Skeletal muscle cell (primary cell): ENCODE results near the gene GUCY2D.

ENCODE experiments used
- DNase-seq: peaks from one replicate; pipeline ENCODE4 v3.0.0-alpha.2; 2010; ENCODE audit warnings: low read depth
- H3K4me3 ChIP-seq: 2 replicates; pipeline ENCODE4 v1.5.1; 2011; ENCODE audit warnings: low read depth, mild to moderate bottlenecking, control low read depth, low read length, moderate library complexity

Gene GUCY2D

GRCh38 chr17:7989781-7990655, 12.4 kb upstream of the GUCY2D start:
- H3K4me3 ChIP-seq = peak overlapping the region; percentile 64
- no peak for DNase-seq

DNA sequence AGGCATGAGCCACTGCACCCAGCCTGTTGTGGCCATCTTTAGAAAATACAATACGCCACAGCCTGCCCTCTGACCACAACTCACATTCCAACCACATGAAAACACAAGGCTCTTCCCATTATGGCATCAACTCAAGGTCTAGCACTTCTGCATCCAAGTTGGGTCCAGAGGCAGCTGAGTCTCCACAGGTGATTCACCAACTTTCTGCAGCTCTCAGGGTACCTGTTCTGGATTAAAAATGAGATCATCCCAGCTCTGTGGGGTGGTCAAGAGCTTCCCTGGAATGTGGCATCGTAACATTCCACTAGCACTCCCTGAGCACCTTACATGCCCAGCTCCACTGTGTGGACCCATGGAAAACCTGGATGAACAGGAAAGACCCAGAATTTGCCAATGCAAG, 9.9 kb upstream of the GUCY2D start:
- no peak overlapping the region for H3K4me3 ChIP-seq
- no peak for DNase-seq

DNA sequence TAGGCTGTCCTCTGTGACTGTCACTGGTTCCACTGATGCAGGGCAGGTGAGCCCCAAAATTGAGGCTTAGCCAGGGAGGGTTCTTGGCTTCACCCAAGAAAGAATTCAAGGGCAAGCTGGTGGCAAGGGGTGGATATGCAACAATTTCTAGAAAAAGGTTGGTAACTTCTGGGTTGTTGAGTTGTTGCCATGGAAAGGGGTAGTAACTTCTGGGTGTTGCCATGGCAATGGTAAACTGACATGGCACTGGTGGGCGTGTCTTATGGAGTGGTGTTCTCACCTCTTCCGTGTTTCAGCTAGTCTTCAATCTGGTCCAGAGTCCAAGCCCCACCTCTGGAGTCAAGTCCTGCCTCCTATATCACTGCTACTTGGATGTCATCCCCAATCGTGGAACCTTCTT, 9.5 kb upstream of the GUCY2D start:
- DNase-seq = no peak
- H3K4me3 ChIP-seq = no peak overlapping the region

DNA sequence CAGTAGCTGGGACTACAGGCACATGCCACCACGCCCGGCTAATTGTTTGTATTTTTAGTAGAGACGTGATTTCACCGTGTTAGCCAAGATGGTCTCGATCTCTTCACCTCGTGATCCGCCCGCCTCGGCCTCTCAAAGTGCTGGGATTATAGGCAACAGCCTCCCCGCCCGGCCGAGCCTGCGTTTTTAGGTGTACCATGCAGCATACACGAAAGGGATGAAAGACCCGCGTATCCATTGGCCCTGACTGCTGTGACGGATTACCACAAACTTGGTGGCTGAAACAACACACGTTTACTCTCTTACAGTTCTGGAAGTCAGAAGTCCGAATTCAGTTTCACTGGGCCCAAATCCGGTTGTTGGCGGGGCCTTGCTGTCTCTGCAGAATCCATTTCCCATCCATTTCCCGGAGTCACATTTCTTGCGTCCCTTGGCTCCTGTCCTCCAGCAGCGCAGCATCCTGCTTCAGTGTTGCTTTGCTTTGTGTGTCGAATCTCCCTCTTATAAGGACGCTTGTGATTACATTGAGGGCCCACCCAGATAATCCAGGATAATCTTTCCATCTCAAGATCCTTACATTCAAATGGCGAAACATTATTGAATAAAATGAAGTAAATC, 8.3 kb upstream of the GUCY2D start:
- no peak for DNase-seq
- H3K4me3 ChIP-seq = no peak overlapping the region

GRCh38 chr17:7995724-7996123, 6.7 kb upstream of the GUCY2D start:
- H3K4me3 ChIP-seq = no peak overlapping the region
- no peak for DNase-seq

DNA sequence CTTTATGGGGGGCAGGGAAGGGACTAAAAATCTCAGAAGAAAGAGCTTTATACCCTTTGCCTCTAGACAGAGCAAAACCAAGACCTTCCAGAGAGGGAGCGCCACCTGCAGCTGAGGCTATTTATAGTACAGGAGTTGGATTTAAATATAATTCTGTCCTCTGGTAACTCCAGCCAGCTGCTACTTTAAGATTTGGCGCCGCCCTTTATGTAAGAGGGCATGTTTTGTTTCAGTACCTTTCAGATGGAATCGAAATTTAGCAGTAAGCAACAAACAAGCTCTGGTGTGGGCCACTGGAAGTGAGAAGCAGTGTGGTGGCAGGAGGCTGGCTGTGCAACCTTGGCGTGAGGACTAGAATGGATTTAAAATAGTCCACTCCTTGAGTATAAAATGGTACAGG, 5.2 kb upstream of the GUCY2D start:
- no peak overlapping the region for H3K4me3 ChIP-seq
- no peak for DNase-seq

DNA sequence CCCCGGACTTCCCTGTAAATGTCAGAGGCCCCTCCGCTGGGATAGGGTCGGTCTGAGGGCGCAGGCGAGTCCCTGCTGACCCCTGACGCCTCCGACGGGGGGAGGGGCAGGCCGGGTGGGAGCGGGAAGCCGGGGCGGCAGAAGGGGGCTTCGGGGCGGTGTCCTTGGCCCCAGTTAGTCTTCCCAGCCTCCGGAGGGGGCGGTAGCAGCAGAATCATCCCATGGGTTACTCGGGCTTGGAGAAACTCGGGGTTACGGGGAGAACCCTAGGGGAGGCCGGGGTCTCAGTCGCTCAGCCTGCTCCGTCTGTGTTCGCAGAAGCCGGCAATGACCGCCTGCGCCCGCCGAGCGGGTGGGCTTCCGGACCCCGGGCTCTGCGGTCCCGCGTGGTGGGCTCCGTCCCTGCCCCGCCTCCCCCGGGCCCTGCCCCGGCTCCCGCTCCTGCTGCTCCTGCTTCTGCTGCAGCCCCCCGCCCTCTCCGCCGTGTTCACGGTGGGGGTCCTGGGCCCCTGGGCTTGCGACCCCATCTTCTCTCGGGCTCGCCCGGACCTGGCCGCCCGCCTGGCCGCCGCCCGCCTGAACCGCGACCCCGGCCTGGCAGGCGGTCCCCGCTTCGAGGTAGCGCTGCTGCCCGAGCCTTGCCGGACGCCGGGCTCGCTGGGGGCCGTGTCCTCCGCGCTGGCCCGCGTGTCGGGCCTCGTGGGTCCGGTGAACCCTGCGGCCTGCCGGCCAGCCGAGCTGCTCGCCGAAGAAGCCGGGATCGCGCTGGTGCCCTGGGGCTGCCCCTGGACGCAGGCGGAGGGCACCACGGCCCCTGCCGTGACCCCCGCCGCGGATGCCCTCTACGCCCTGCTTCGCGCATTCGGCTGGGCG, 542 bp downstream of the GUCY2D start:
- no peak overlapping the region for H3K4me3 ChIP-seq

DNA sequence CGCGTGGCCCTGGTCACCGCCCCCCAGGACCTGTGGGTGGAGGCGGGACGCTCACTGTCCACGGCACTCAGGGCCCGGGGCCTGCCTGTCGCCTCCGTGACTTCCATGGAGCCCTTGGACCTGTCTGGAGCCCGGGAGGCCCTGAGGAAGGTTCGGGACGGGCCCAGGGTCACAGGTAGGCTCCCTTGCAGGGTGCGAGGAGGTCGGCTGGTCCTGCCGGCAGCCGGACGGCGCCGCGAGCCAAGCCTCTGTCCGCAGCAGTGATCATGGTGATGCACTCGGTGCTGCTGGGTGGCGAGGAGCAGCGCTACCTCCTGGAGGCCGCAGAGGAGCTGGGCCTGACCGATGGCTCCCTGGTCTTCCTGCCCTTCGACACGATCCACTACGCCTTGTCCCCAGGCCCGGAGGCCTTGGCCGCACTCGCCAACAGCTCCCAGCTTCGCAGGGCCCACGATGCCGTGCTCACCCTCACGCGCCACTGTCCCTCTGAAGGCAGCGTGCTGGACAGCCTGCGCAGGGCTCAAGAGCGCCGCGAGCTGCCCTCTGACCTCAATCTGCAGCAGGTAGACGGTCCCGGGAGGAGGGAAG, 1.3 kb downstream of the GUCY2D start:
- H3K4me3 ChIP-seq = no peak overlapping the region
- no peak for DNase-seq

More for the DNA sequence above, 542 bp downstream of the GUCY2D start:
- no peak for DNase-seq

GRCh38 chr17:8004899-8005298, 2.5 kb downstream of the GUCY2D start:
- H3K4me3 ChIP-seq = no peak overlapping the region
- DNase-seq = no peak

DNA sequence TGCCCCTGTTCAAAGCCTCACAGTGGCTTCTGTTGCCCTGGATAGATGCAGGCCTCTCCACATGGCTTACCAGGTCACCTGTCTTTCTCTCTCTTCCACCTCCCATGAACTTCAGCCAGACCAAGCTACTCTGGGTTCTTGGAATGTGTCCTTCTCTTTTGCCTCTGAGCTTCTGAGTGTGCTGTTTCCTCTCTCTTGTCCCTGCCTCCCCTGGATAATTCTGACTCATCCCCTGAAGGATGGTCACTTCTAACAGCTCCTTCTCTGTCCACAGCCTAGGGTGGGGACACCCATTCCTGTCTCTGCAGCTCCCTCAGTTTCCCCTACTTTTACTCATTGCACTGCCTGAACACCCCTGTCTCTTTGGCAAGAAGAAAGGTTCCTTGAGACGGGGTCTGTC, 2.9 kb downstream of the GUCY2D start:
- DNase-seq = no peak
- no peak overlapping the region for H3K4me3 ChIP-seq

DNA sequence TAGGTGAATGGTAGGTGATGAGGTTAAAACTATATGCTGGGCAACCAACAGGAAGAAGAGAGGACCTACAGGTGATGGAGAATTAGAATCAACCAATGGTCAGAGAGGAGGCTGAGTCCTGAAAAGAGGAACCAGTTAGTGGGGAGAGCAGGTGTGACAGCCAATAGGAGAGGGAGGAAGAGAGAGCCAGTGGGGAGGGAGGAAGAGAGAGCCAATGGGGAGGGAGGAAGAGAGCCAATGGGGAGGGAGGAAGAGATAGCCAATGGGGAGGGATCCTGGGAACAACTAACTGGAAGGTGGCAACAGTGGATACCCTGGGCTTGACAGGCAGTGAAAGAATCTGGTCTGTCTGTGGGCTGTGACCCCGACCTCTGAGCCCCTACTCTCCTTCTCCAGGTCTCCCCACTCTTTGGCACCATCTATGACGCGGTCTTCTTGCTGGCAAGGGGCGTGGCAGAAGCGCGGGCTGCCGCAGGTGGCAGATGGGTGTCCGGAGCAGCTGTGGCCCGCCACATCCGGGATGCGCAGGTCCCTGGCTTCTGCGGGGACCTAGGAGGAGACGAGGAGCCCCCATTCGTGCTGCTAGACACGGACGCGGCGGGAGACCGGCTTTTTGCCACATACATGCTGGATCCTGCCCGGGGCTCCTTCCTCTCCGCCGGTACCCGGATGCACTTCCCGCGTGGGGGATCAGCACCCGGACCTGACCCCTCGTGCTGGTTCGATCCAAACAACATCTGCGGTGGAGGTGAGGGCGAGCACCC, 3.7 kb downstream of the GUCY2D start:
- DNase-seq = no peak
- H3K4me3 ChIP-seq = no peak overlapping the region

DNA sequence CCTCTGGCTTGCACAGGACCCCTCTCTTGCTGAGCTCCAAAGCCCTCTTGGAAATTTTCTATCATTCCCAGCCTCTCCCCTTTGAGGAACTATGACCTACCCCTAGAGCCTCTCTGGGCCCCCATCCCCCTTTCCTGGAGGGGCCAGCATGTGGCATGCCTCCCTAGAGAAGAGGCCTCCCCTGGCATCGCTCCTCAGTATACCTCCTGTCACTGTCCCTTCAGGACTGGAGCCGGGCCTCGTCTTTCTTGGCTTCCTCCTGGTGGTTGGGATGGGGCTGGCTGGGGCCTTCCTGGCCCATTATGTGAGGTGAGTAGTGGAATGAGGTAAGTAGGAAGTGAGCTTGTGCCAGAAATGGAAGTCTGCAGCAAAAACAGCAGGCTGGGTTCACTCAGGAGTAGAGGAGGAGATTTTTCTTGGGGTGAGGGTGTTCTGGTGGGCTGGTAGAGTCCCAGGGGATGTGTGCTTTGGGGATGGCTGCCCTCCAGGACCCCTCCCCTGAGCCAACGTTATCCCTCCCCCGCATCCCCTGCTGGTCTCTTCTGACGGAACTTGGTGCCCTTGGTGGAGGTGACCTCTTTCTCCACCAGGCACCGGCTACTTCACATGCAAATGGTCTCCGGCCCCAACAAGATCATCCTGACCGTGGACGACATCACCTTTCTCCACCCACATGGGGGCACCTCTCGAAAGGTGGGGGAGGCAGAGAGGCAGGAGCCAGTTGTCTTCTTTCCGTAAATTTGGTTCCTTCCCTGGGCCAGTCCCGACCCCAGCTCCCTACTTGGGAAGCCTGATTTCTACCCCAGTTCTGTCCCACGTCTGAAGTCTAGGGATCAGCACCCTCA, 4.6 kb downstream of the GUCY2D start:
- no peak overlapping the region for H3K4me3 ChIP-seq
- no peak for DNase-seq

- no peak overlapping the region for H3K4me3 ChIP-seq
- no peak for DNase-seq
Observed at GRCh38 chr17:8007836-8008235, 5.4 kb downstream of the GUCY2D start.

DNA sequence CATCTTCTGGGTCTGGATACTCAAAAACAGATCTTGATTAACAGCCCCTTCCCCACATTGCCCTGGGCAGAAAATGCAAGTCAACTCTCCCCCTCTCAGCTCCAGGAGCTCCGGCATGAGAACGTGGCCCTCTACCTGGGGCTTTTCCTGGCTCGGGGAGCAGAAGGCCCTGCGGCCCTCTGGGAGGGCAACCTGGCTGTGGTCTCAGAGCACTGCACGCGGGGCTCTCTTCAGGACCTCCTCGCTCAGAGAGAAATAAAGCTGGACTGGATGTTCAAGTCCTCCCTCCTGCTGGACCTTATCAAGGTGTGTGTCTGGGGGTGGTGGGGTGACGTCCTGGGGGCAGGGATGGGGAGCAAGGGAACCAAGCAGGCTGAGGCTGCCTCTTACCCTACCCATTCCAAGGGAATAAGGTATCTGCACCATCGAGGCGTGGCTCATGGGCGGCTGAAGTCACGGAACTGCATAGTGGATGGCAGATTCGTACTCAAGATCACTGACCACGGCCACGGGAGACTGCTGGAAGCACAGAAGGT, 9.7 kb downstream of the GUCY2D start:
- H3K4me3 ChIP-seq = no peak overlapping the region
- DNase-seq = no peak

DNA sequence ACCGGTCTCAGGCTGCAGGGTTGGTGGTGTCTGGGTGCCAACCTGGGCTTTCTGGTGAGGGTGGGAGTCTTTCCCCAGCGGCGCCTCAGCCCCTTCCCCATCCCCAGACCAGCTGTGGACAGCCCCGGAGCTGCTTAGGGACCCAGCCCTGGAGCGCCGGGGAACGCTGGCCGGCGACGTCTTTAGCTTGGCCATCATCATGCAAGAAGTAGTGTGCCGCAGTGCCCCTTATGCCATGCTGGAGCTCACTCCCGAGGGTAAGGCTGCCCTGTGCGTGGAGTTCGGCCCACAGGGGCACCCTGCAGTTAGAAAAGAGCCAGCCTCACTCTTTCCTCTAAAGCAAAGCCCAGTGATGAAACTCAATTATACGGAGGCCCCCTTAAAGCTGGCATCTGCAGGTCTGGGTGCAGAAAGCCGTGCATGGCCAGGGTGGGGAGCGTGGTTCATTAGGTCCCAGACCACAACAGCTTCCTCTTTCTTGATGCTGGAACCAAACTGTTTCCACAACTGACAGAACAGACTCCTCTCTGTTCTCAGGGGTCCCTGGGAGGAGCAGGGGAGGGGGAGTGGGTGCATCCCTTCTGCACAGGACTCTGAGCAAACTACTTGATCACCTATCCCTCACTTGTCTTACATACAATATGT, 10.7 kb downstream of the GUCY2D start:
- no peak for DNase-seq
- H3K4me3 ChIP-seq = no peak overlapping the region

DNA sequence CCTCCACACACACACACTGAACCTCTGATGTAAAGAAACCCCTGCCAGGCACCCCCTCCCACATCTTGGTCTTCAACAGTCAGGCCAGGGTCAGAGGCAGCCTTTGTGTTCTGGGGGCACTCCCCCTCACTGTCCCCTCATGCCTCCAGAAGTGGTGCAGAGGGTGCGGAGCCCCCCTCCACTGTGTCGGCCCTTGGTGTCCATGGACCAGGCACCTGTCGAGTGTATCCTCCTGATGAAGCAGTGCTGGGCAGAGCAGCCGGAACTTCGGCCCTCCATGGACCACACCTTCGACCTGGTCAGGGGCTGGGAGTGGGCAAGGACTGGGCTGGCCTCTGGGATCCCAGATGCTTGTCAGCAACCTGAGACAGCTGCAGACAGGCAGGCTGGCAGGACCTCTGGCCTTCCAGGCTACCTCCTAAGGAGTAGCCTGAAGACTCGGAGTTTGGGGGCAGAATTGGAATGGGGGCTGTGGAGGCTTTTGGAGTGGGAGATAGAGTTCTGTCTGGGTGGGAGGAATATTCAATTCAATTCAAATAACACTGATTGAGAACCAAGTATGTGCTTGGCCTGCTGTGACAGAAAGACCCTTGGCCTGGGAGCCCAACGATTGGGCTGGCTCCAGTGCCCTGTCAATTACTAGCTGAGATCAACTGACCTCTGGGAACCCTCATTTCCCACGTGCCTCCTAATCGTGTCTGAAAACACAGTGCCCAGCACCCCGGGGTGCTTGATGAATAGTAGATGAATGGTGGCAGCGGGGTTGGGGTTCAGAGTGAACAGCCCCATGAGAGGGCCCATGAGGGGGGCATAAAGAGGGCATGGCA, 11.5 kb downstream of the GUCY2D start:
- H3K4me3 ChIP-seq = no peak overlapping the region
- no peak for DNase-seq

DNA sequence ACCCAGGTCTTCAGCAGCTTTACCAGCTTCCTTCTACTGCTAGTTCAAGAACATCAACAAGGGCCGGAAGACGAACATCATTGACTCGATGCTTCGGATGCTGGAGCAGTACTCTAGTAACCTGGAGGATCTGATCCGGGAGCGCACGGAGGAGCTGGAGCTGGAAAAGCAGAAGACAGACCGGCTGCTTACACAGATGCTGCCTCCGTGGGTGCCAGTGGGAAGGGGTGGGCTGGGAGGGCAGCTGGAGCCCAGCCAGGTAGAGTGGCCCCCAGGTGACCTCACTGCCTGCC, 12.1 kb downstream of the GUCY2D start:
- H3K4me3 ChIP-seq = no peak overlapping the region
- no peak for DNase-seq
